NCI-H510A (cell line): ENCODE measurements around the gene ELMO1.
A peak's percentile ranks its signal among the peaks of the same experiment; 100 is the strongest.
"Not testable (repeated sequence)": the region's sequence is repeated elsewhere in the genome, so short reads cannot be mapped to it uniquely, and the experiment has no call there.

Experiments
- DNase-seq: peaks from one replicate; lab custom pipeline; 2025; lab: John Stamatoyannopoulos, UW

The ELMO1 gene

DNA sequence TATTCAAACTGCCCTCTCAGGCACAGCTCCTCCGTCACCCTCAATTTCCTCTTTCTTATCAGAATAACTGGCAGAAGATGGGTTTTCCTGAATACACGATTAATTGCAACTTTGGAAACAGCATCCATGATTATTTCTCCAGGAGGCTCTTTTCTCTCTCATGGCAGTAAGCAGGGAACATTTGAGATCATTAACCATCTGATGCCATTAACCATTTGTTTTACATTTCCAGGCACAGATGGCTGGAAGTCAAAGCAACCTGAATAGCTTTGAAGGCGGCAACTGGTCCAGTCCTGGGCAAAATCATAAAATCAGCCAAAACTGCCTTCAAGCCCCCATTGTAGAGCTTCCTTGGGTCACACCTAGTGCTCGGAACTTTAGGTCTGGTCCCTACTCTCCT, 434.9 kb downstream of the ELMO1 start:
- DNase-seq = no peak

DNA sequence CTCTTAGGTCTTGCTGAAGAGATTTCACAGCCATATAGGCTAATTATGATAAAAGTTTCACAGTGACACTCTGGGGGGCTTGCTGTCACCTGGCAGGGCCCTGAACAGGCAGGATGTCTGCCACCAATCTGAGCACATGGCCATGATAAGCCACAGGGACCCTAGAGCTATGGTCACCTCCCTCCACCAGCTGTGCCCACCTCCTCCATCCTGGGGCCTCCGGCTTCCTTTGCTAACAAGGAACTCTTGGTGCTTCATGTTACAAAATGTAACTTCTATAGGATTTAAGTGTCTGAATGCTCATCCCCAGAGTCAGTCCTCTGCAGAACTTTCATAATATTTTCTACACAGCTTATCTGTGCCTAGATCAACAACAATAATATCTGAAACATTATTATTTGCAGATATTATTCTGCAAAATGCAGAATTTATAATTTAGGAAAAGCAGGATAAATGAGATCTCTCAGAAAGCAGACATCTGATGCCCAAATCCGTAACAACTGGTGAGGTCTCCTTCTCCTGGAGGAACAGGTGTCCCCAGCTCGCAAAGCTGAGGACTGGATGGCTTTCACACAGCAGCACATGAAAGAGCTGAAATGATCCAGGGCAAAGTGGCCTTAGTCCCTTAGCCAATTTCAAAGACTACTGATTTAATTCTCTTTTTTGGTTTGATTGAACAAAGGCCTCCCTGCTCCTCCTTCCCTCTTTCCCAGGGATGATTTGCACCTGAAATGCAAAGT, 437.3 kb downstream of the ELMO1 start:
- no peak for DNase-seq

DNA sequence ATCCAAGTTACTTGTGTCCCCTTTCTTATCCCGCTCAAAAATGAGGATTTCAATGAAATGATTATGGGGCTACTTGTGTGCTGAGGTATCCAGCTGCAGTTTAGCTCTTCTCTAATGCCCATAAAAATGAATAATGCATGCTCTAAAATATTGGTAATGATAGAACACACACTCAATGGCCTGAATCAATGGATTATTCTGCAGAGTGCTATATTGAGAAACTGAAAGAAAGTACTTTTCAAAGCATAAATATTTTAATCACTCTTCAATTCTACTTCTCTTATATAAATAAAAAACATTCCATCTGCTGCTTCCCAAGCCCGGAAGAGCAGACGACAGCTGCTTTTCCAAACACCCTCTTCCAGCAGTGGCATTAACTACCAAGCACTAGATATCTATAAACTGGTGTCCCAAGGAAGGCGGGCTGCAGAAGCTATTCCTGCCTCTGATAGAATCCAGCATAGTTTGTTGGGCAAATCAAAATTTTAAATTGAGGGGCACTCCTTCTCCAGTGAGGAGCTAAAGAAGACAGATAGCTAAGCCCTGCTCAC, 439.5 kb downstream of the ELMO1 start:
- DNase-seq = no peak

DNA sequence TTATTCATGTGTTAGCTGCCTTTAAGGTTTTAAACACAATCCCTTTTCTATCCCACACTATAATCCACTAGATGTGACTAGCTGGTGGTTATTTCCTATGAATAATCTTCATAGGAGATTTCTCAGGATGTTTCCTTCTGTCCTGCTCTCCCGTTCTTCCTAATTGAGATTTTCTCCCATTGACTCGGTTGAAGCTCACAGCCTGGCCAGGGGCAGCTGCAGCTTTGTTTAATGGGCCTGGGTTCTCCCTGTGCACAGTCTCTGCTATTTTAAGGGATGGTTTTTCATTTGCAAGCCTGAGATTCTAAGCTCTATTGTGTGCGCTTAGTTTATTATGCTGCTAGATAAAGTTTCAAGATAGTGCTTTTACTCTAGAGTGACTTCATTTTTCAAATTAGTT, 441.0 kb downstream of the ELMO1 start:
- no peak for DNase-seq

DNA sequence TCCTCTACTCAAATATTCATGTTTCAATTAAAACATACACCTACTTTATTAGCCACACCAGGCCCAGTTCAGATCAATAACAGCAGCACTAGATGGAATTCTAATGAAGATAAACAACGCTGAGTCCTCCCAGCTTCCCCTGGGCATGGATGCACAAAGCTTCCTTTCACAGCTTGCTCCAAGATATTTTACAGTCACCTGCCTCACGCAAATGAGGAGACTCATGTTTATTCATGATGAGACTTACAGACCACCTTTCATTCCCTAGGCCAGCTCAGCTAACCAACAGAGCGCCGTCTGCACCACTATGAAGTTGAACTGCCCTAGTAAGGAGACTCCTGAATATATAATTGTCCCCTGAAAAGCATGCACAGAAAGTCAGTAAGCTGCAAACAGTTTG, 441.4 kb downstream of the ELMO1 start:
- no peak for DNase-seq

DNA sequence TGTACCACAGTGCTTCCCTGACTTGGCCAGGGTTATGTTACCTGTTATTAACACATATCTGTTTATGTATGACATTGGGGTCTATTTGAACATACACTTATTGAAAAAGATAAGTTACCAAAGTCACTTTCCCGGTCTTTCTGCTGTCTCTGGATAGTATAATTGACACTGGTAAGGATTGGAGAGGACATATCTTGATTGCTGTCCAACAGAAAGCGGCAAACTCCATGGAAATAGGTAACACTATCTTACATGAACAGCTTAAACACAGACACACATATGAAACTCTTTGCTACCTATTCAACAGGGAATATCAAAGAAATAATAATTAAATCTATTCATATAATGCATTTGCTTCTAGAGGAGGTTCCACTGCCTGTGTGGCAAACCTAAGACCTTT, 441.9 kb downstream of the ELMO1 start:
- no peak for DNase-seq

DNA sequence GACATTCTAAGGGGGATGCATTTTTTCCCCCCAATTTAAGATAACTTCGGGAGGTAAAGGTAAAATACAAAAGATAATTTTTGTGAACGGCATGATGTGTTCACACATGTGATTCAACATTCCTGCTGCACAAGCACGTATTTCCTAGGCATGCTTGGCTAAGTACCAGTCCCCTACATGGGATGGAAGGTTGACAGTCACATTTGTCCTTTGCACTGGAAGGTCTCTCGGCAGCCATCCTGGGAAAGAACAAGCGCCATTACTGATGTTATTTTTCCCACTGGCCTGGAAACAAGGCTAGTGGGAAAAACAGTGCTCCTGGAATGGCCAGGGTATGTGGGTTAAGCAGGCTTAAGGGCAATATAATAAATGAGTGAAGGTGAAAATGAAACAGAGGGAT, 448.2 kb downstream of the ELMO1 start:
- no peak for DNase-seq

DNA sequence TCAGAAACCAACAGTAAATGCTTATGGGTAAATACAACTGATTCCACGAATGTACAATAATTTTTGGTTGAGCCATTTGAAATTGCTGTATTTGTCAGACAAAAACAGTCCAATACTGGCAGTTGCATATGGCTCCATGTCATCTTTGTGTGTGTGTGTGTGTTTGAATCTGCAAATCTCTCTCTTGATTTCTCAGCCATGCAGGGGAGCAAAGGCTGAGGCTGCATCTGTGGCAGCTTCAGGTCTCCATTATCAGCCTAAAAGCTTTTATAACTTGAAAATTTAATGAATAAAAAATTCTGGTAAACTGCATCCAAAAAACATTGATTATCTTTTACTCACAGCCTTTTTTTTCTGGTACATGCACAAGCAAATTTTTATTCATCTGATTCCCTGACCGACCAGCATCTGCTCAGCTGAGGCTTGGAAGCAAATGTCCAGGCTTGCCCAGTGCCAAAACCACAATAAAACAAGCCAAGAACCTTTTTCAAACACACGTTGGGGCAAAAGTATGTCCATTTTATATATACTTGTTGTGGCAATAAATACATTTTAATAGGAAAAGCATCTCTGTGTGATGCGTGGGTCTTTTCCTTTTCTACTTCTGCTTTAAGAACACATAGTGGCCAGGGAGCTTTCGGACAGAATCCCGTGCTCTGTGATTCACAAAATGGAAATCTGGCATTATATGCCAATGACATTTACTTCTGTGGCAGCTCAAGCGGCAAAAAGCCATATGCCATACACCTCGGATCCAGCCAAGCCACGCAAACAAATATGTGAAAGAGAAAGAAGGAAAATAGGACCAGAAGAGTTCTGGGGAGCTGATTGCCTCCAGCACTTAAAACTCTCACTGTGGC, 448.8 kb downstream of the ELMO1 start:
- DNase-seq = no peak

DNA sequence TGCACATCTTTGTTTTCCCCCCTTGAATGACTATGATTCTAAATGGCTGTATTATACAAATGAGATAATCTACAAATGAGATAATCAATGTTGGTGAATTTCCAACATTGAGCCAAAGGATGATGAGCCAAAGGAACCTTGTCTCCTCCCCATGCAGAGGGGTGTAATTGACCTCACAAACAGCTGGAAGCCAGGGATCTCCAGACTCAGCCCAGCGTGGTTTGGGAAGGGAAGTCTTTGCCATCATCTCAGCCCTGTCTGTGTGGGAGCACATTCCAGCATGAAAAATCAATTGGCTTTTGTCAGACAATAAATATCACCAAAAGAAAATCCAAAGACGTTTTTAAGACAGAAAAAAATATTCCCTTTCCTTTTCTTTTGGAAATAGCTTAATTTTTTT, 452.9 kb downstream of the ELMO1 start:
- no peak for DNase-seq

DNA sequence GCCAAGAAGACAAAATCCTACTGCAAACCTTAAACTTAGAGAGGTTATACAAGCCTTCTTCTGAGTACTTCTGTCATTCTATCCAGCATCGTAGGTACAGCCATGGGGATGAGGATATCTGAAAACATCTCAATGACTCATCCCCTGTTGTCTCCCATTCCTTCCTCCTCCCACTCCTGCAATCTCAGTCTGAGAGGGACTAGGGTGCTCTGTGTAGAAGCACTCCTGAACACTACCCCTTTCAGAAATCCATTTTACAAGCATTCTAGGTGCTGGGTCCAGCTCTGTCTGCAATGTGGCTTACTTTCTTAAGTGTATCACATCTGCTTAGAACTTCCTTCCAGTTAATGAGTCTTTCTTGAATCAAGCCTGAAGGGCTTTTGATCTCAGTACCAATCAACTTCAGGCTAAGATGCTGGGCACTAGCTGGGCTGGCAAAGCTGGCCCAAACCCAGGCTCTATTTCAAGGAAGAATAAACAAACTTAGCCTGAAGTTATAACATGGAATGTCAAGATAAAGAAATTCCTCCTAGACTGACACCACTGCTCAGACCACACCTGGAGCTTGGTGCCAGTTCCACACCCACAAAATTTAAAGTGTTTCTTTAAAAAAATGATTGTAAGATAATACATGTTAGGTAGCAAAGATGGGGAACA, 454.1 kb downstream of the ELMO1 start:
- DNase-seq = no peak

DNA sequence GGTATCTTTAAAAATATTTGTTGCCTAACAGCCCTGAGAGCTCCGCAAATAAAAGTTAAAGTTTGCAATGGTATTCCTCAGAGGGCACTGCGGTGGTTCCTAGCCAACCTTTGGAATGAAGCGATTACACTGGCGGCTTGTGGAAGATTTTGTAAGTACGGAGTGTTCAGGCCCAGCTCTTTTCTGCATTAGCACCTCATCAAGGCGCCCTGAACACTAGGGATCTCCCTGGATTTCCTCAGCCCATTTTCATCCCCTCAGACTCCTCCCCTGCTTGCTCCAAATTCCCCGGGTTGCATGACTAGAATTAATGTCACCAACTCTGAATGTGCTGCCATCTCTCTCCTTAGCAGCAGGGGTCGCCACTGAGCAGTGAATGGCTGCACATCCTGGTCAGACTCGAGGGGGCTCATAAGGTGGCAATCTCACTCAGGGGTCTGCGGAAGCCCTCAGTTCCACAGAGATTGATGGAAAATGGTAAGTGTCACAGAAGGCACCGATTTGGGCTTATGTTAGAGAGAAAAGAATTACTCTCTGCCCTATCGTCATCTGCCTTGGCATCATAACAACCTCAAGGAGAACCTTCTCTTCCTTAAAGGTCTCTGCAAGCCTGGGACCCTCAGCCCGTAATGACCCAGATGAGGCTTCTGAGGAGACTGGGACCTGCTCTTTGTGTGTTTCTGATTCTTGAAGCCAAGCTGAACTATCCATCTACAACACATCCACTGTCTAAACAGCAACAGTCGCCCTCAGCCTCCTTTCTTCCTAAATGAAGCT, 461.5 kb downstream of the ELMO1 start:
- no peak for DNase-seq

DNA sequence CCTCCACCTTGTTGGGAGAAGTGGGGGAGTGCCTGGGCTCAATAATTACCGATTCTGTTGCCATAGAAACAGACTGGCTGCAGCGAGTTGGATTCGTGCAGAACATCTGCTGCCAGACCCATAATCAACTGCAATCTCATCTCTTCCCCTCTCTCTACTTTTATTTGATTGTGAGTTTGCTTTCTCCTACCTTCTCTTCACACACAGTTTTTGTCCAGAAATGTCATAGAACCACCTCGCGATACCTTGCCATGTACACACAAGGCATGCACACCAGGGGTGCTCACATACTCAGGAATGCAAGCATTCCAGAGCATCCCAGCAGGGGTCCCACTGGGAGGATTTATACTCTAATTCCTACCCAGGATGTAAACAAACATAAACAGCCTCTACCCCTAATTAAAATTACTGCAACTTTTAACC, 462.1 kb downstream of the ELMO1 start:
- DNase-seq = no peak

DNA sequence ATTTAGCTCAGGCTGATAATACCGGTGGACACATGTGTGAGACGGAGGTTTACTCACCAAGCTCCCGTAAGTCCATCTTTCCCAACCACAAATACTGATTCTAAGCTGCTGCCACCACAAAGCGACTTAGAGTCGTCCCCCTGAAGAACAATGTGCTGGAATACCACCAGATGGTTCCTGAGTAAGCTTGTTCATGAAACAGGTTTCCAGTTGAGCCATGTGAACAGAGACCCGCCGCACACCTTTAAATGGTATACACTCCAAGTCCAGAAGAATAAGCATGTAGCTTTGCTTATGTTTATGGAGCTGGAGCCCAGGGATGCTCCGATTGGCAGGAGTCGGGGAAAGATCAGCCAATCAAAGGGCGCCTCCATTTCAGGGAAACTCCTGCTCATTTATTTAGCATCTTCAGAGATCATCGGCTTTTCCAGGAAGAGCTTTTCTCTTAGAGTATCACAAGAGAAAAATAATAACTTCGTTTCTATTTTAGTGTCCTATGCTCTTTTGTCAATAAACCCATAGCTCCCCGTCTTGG, 462.7 kb downstream of the ELMO1 start:
- peak; percentile 48 for DNase-seq

DNA sequence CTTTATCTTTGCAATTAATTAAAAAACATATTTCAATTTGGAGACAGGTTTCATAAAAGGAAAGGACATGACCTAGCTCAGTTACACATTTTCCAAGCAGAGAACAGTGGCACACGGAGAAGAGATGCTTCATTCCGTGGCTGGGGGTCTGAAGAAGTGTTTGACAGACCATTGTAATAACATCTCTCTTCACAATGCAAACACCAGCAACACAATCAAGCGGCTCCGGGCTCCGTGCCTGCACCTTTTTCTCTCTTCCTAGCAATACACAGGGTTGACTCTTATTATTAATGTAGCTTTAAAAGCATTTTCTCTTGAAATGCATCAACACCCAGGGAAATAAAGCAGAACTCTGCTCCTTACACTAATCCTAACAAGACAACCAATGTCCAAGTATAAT, 463.3 kb downstream of the ELMO1 start:
- no peak for DNase-seq

DNA sequence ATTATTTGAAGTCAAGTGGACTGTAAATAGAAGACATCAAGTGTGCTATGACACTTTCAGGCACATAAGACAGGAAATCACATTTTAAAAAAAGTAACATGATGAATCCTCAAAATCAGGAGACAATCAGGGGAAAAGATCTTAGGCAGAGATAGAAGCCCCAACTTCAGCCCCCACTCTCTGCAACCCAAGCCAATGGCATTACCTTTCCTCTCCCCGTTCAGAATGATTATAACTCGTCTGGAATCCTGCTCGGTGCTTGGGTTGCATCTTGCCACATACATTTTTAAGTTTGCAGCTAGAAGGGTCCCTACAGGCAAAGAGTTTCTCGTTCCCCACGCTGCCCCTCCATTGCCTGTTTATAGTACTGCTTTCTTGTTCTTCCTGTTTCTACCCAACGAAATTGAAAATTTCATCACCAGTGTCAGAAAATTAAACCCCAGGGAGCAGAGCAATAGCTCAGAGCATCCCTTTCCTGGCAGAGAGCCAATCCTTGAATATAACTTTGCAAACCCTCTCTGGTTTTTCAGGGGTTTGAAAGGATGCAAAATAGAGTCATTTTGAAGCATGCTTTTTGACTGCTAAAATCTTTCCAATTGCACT, 463.9 kb downstream of the ELMO1 start:
- no peak for DNase-seq

DNA sequence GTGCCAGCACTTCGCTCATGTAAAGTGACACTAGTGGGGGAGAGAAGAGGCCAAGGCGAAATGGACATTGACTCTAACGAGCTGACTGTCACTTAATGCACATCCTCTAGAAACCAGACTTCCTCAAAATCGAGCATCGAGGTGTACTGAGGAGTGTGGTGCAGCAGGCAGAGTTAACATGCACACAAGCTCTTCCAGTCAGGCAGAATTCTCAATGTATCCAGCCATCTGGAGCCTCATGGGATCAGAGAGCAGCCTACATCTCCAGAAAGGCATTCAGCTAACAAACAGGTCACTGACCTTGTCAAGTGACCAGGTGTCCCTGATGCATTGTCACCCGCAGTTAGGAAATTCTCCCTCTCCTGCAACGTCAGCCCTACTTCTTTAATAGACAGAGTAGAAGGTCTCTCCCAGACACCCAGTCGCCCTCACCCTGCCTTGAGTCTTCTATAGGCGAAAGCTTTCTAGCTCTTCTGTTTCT, 464.6 kb downstream of the ELMO1 start:
- no peak for DNase-seq

DNA sequence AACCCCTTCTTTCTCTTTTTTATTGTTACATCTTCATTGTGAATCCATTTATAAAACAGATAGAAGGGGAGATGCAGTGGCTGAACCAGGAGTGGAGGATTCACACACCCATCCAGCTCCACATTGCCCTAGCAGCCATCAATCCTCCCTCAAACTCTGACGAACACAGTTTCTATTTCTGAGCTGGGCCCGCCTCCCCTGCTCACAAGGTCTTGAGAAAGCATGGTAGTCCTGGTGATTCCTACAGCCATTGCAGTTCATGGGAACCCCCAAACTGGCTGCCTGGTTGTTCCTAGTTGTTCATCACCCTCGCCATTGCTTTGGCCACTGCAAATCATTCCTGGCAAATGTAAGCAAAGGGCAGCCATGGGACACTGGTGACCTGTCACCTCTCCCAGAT, 465.9 kb downstream of the ELMO1 start:
- DNase-seq = no peak

DNA sequence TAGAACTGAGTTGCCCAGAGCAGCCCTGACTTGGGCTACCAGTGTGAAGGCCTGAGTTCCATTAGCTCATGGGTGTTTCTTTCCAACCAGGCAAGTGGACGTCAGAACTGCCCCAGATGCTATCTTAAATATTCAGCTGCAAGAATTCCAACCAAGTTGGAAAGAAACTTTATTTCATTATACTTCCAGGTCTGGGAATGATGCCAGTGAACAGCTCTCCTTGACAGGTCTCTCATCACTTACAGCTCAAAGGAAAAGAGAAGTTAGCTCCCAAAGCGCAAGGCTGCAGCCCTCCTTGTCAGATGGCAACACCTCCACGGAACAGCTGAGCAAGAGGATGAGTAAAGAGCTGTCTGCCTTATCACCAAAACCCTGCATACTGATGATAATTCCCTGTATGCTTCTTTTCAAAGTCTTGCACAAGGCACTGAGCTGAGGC, 468.8 kb downstream of the ELMO1 start:
- no peak for DNase-seq

DNA sequence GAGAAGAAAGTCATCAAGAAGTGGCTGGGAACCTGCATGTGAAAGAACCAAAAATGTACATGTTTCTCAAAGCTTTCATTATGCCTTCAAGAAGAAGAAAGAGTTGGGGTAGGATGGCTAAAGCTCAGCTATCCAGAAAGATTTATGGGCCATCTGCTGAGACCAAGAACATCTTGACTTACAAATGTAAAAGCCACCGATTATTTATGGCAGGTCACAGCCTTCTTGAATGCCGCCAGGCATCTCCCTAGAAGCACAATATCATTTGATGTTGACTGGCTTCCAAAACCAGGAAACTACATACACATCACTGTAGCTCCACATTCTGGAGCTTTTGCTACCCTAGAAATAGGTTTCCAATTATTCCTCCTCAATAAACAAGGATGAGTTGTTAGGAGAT, 470.2 kb downstream of the ELMO1 start:
- no peak for DNase-seq

DNA sequence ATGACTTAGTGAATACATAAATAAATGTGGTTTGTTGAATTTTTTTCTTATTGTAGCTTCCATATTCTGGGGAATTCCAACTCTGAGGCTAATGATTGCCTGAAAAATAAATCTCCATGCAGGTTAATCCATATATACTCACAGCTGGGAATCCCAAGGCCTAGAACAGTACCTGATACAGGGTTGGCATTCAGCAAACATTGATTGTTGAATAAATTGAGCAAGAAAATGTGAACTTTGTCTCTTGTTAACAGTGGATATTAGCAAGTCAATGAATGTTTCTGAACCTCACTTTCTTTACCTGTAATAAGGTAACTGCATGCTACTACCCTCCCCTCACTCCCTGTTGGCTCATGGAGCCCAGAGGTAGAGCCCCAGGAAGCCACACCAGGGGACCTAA, 470.8 kb downstream of the ELMO1 start:
- DNase-seq = no peak

DNA sequence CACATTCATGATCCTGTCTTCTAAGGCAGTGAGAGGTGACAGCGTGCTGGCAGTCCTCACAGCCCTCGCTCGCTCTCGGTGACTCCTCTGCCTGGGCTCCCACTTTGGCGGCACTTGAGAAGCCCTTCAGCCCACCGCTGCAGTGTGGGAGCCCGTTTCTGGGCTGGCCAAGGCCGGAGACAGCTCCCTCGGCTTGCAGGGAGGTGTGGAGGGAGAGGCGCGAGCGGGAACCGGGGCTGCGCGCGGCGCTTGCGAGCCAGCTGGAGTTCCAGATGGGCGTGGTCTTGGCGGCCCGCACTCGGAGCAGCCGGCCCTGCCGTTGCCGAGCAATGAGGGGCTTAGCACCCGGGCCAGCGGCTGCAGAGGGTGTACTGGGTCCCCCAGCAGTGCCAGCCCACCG, 475.1 kb downstream of the ELMO1 start:
- DNase-seq = not testable (repeated sequence)
